Body of pancreas (tissue), 4 donors: ENCODE data around the gene DIAPH1. TPM values are rescaled to one million over a fixed set of nuclear protein-coding genes. Genes with fewer than 3 reads are reported as not detected.

Experiments used
- ATAC-seq: fragments of 150-250 bp; one replicate; pipeline ENCODE4 v1.9.1; 2016
- DNase-seq, 4 donors: peaks; one replicate each; pipeline ENCODE4 v3.0.0-alpha.2; 2019
- H3K27ac ChIP-seq, 4 donors: fragments of 200-600 bp; sonication (generic); 1 replicate in 3 of 4; 2 replicates in 1 of 4; pipeline versions ENCODE4 v1.5.1 to v1.6.1; 2016 to 2019; ENCODE audit warnings: mild to moderate bottlenecking in 1 of 4, mixed read lengths in 1 of 4, moderate library complexity in 1 of 4
- H3K27me3 ChIP-seq, 2 donors: fragments of 200-600 bp; sonication (generic); one replicate each; pipeline ENCODE4 v1.6.0; 2016; ENCODE audit warnings: mild to moderate bottlenecking in 1 of 2
- H3K36me3 ChIP-seq, 2 donors: fragments of 200-600 bp; sonication (generic); replicated peaks in 1 of 2; 2 replicates each; pipeline ENCODE4 v1.5.1; 2016; ENCODE audit warnings: low read depth in 2 of 2; ENCODE audit not compliant: insufficient read depth in 1 of 2
- H3K4me1 ChIP-seq: fragments of 200-600 bp; sonication (generic); one replicate; pipeline ENCODE4 v1.6.0; 2016
- H3K4me3 ChIP-seq, 2 donors: fragments of 200-600 bp; sonication (generic); 1 replicate in 1 of 2; 2 replicates in 1 of 2; pipeline ENCODE4 v1.5.1; 2016 to 2019
- H3K9me3 ChIP-seq, 3 donors: fragments of 200-600 bp; sonication (generic); 1 replicate in 2 of 3; 2 replicates in 1 of 3; pipeline ENCODE4 v1.5.1; 2016
- CTCF ChIP-seq, 7 experiments: fragments of 450-650 bp in 4 of 7; fragments of 200-600 bp in 3 of 7; sonication (generic) in 3 of 7; IDR thresholded peaks; one replicate each; pipeline ENCODE4 v1.5.1; 2016 to 2019; ENCODE audit warnings: antibody characterized with exemption in 7 of 7
- POLR2A ChIP-seq, 3 donors: fragments of 450-650 bp; IDR thresholded peaks; one replicate each; pipeline ENCODE4 v1.6.1; 2016; ENCODE audit warnings: antibody characterized with exemption in 3 of 3, mild to moderate bottlenecking in 2 of 3
- WGBS, 2 donors: methylation state at CpG; one replicate each; pipeline ENCODE4 v1.1.5; 2017; 5-methylcytosine and 5-hydroxymethylcytosine counted together
- intact Hi-C: fragments of 100-400 bp; cut with DNase I; formaldehyde crosslinking; loops from one replicate; pipeline ENCODE4 v1.15.1; 2023
- total RNA-seq, 2 donors: library from RNA; depleted of rRNA; stranded (reverse); fragments of >200 nt; gene quantifications; one replicate each; pipeline ENCODE4 v1.1.0, GENCODE V29; 2016

DIAPH1 gene
- total RNA-seq, 2 donors from 2014 or later: 28.3 to 47.0 TPM

- Histone ChIP-seq H3K4me1 (no peaks in the 10 kb centered on the region), H3K27ac (no peak overlapping the region), H3K27me3 (no peaks in the 10 kb centered on the region), H3K4me3 (no peak overlapping the region), H3K36me3 (no peaks in the 10 kb centered on the region), H3K9me3 (no peaks in the 10 kb centered on the region)
- DNase-seq (no peak), ATAC-seq (no peak)
- TF ChIP-seq POLR2A (IDR thresholded peaks at IDR 0.05) (no peak), CTCF (IDR thresholded peaks at IDR 0.05) (no peak)
- intact Hi-C loops: no loop called here
- 72 to 82% methylated on average over 18 to 21 of the region's 22 CpGs for WGBS, 2 donors
Observed at GRCh38 chr5:141494761-141495452, 123.9 kb downstream of the DIAPH1 start.

DNA sequence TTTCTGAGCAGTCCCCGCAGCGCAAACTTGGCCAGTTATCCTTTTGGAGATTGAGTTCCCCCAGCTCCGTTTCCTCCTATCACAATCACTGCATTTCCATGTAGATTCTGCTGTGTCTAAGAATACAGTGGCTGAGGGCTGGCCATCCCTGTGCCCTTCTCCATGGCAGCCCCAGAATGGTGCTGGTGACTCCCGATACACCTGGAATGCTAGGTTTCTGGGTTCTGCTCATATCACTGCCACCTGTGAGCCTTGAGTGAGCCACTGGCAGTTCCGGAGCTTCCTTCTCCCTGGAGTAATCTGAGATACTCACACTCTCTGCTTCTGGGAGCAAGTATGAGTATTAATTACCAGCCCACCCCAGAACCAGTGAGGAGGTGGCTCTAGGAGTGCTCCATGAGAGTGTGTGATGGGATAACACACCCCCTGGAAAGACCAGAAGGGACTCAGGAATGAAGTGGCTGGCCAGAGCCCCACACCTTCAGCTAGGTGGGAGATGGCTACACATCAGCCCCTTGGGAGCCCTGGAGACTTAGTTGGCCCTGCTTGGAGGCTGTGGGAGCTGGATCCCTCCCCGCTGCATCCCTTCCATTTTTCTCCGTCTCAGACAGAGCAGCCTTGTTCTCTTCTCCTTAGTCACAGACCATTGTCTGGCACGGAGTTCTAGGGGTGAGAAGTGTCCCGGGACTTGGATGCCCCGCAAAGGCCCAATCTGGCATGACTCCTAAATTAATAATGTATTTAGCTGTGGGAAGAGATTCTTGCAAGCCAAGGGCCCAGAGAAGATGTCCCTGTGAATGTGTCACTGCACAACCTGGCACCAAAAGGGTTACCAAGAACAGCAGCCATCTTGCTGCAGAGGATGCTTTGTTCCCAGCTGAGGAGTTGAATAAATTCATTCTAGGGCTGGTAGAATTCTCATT lies 125.0 kb downstream of the DIAPH1 start:
- no peak overlapping the region for H3K27ac ChIP-seq
- 87 to 88% methylated on average over 8 to 10 of the region's 10 CpGs for WGBS, 2 donors
- H3K36me3 ChIP-seq: no peaks in the 10 kb centered on the region
- no peaks in the 10 kb centered on the region for H3K4me1 ChIP-seq
- ATAC-seq (no peak), DNase-seq (no peak)
- intact Hi-C loops: no loop called here
- no peaks in the 10 kb centered on the region for H3K27me3 ChIP-seq
- TF ChIP-seq CTCF (IDR thresholded peaks at IDR 0.05): no peak
- no peak for TF ChIP-seq POLR2A (IDR thresholded peaks at IDR 0.05)
- H3K9me3 ChIP-seq: no peaks in the 10 kb centered on the region
- no peak overlapping the region for H3K4me3 ChIP-seq

GRCh38 chr5:141492168-141492885 lies 126.5 kb downstream of the DIAPH1 start:
- intact Hi-C loops: no loop called here
- no peak for TF ChIP-seq CTCF (IDR thresholded peaks at IDR 0.05)
- no peak for TF ChIP-seq POLR2A (IDR thresholded peaks at IDR 0.05)
- 44 to 69% methylated on average over 31 to 65 of the region's 68 CpGs for WGBS, 2 donors
- Histone ChIP-seq H3K4me1 (no peaks in the 10 kb centered on the region), H3K27ac (no peak overlapping the region), H3K4me3 (no peak overlapping the region), H3K27me3 (no peaks in the 10 kb centered on the region), H3K9me3 (no peaks in the 10 kb centered on the region), H3K36me3 (no peaks in the 10 kb centered on the region)
- ATAC-seq (no peak), DNase-seq (no peak)

- ATAC-seq (no peak), DNase-seq (no peak)
- Histone ChIP-seq H3K4me1 (no peaks in the 10 kb centered on the region), H3K9me3 (no peaks in the 10 kb centered on the region), H3K4me3 (no peak overlapping the region), H3K36me3 (no peaks in the 10 kb centered on the region), H3K27me3 (no peaks in the 10 kb centered on the region), H3K27ac (no peak overlapping the region)
- 56 to 71% methylated on average over 50 to 58 of the region's 66 CpGs for WGBS, 2 donors
- intact Hi-C loops: no loop called here
- no peak for TF ChIP-seq POLR2A (IDR thresholded peaks at IDR 0.05)
- no peak for TF ChIP-seq CTCF (IDR thresholded peaks at IDR 0.05)
Observed at GRCh38 chr5:141491323-141492167, 127.3 kb downstream of the DIAPH1 start.
